NAMALWA (cell line): ENCODE data around the gene CPT1A.
A peak's percentile ranks its signal among the peaks of the same experiment; 100 is the strongest.

Source experiments
- DNase-seq: peaks from one replicate; pipeline ENCODE4 v3.0.0-alpha.2; 2015; ENCODE audit warnings: low spot score

The CPT1A gene

GRCh38 chr11:68828957-68829356 is 12.8 kb downstream of the CPT1A start:
- DNase-seq, result no peak

GRCh38 chr11:68828155-68828931 is 13.4 kb downstream of the CPT1A start:
- no peak for DNase-seq

DNA sequence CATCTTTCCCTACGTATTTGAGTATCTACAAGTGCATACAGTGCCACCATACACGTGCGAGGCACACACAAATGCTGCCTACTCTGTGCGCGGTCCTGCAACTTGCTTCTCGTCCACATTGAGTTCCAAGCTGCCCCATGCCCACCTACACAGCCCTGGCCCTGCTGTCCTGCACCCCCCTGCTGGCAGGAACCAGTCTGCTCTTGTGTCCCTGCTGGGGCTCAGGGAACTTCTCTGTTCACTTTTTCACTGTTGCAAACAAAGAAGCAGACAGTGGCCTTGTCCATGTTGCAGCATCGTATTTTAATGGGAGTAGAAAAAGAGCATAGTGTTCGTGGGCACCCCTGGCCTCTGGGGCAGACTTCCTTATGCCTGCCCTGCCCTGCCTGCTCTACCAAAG is 14.0 kb downstream of the CPT1A start:
- DNase-seq, result no peak

DNA sequence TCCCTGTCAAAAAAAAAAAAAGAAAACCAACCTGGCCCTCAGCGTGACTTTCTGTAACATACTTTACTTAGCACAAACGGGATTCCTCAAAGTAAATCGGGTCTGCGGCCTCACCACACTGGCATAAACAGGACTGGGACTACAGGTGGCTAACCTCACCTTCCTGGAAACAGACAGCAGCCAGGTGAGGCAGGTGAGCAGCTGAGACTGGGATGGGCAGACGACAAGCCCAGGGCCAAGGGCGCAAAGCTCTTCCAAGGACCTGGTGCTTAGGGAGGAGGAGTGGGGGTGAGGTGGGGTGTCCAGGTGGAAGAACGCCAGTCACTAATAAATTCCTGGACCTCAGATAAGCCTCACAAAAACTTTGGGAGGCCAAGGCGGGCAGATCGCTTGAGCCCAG is 15.0 kb downstream of the CPT1A start:
- DNase-seq, result no peak

DNA sequence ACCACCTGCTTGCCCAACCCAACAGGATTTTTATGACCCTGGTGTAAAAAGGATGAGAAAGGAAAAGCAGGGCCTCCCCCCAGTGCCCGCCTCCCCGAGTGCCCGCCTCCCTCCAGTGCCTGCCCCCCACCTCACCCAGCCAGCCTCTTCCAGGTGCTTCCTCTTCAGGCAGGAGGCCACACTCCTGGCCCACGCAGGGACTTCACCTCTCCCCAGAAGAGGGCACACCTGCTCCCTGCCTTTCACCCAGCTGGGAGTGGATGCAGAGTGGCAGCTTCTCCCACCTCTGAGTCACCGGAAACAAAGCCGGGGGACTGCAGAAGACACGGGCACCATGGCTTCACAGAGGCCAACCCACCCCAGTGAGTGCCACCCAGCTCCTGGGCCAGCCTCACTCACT is 16.1 kb downstream of the CPT1A start:
- no peak for DNase-seq

- no peak for DNase-seq
Observed at GRCh38 chr11:68822546-68822945, 19.2 kb downstream of the CPT1A start.

GRCh38 chr11:68821670-68822069 is 20.0 kb downstream of the CPT1A start:
- DNase-seq, result no peak

DNA sequence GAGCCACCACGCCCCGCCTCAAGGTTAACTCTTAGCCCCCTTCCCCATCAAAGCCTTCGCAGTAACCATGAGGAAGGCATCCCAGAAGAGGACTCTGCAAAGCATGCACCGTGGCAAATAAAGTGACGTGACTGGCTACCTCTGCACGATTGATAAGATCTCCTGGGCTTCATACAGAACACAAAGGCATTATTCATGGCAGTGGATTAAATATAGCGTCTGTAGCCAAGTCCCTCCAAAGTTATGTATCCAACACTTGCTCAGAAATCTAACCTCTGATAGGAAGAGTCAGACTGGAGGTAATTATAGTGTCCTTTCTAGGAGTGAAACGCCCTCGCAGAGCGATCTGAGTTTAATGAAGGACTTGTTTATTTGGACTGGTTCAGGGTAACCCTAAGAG is 22.4 kb downstream of the CPT1A start:
- no peak for DNase-seq

DNA sequence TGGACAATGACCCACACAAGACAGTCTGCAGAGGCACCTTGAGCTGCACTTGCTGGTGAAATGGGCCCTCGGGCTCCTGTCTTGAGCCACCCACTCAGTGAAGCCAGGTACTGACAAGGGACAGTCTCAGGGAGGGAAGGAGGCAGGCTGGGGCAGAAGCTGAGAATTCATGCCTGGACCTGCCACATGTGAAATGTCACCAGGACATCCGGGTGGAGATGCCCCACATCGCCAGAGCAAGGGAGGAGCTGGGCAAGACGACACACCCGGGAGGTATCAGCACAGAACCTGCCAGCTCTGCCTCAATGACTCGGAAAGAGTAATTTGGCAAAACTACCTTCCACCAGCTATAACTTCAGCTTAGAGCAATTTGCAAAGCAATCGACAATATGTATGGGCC is 23.5 kb downstream of the CPT1A start:
- DNase-seq, result no peak

DNA sequence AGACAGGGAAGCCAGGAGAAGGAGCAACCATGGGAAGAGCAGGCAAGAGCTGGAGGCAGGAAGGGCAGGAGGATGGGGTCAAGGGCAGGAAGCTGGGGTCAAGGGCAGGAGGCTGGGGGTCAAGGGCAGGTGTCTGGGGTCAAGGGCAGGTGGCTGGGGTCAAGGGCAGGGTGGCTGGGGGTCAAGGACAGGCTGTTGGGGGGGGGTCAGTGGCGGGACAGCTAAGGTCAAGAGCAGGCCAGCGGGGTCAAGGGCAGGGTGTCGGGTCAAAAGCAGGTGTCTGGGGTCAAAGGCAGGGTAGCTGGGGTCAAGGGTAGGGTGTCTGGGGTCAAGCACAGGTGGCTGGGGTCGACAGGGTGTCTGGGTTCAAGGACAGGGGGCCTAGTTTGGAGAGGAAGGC is 24.2 kb downstream of the CPT1A start:
- no peak for DNase-seq

DNA sequence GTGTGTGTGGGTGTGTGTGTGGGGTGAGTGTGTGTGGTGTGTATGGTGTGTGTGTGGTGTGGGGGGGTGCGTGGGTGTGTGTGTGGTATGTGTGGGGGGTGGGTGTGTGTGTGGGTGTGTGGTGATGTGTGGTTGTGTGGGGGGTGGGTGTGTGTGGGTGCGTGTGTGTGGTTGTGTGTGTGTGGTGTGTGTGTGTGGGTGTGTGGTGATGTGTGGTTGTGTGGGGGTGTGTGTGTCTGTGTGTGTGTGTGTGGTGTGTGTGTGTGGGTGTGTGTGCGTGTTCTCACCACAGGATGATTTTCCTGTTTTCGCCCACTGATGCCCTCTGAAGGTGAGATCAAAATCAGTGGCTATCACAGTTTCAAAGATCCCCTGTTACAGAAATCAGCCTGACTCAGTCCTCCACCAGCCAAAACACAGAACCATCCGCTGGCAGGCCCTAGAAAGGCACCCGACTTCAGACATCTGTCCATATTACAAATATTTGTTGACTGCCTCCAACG is 24.7 kb downstream of the CPT1A start:
- no peak for DNase-seq

DNA sequence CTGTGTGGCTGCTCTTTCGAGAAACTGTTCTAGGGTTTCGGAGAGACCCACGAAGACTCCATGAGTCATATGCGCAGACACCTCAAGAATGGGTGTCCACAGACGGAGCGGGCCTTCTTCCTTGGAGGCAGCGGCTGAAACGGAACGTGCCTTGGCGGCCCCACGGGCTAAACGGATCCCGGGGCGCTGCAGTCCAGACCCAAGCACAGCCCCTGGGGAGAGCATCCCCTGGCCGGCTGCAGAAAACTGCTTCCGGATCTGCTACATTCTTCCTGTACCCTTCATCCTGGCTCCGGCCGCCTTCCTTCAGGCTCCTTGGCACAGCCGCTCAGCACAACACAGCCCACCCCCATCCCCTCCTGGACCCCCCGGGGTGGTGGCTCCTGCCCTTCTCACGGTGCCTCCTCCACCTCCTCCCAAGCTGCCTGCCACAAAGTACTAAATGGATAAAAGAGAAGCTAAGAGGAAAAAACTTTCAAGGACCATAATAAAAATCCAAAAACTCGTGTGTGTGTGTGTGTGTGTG is 25.4 kb downstream of the CPT1A start:
- DNase-seq, result no peak

DNA sequence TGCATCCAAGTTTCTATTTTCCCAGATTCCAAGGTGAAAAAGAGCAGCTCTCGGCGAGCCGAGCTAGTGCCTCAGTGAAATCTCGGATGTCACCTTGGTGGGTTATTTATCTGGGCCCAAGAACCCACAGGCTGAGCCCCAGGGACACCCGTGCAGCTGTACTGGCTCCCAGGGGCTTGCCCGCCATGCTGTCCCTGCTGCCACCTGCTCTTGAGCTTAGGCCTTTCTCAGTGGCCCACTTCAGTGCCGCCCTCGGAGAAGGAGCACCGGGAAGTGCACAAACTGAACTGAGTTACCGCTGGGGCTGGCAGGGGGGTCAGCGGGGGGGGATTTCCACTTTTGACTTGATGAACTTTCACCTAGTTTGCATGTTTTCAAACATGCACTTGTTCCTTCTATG is 27.9 kb downstream of the CPT1A start:
- peak; percentile 78 for DNase-seq

GRCh38 chr11:68812526-68812925 is 29.2 kb downstream of the CPT1A start:
- DNase-seq, result no peak

DNA sequence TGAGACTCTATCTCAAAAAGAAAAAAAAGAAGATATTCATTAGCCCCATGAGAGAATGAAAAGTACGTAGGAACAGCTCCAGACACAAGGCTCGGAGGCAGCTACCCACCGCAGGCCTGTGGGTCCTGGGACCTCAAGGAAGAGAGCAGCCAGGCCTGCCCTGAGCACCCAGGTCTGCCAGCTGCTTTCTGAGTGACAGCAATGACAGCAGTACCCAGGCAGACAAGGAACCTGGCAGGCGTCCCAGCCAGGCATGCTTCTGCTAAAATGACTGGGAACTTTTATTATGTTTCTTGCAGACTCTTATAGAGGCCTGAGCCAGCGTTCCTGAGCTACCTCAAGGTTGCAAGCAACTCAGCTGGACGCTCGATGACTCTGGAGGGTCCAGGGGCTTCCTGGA is 31.6 kb downstream of the CPT1A start:
- no peak for DNase-seq

GRCh38 chr11:68809506-68809905 is 32.2 kb downstream of the CPT1A start:
- no peak for DNase-seq

- DNase-seq, result no peak
Observed at GRCh38 chr11:68808787-68809186, 32.9 kb downstream of the CPT1A start.

DNA sequence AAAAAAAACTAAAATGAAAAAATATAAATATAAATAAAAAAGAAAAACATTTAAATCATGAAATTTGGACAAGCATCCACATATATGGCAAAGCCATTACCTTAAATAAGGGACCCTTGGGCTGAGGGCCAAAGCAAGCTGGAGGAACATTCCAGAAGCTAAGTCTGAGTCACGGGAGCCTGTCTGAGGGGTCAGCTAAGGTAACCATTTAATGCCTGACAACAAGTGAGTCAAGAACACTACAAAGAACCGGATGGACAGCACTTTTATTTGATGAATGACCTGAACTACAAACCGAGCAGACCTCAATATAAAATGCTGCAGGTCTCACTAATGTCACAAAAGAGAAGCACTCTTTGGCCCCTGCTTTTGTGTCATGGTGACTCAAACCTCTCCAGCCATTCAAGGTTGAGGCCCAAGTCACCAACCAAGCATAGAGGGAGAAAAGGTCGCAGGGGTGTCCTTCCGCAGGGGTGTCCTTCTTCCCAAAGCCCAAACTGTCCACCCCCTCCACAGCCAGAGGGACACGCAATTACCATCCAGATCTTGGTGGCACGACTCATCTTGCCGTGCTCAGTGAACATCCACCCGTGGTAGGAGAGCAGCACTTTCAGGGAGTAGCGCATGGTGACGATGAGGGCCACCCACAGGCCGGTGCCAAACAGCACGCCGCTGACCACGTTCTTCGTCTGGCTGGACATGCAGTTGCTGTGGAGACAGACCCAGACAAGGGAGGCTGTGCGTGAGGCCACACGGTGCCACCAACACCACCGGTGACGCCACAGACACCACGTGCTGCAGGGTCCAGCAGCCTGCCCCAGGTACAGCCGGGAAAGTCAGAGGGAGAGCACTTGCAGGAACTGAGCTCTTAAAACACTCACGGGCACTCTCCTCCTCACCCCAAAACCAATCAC is 34.5 kb downstream of the CPT1A start:
- DNase-seq, result no peak

DNA sequence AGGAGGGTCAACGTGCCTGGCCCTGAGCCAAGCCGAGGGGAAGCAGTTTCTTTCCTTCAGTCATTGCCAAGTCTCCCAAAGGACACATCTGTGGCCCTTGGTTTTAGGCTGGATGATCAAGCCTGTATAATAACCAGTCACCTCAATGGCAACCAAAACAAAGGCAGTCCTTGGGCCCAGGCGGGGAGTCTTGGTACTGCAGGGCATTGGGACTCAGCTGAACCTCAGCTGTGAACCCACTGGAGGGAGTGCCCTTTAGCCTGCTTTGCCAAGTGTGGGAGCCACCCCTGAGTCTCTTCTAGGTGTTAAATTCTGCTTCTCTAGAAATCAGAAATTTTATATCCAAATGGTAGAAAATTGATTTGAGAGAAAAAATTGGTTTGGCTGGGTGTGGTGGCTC is 36.9 kb downstream of the CPT1A start:
- peak; percentile 41 for DNase-seq

- DNase-seq, result no peak
Observed at GRCh38 chr11:68803766-68804165, 38.0 kb downstream of the CPT1A start.

DNA sequence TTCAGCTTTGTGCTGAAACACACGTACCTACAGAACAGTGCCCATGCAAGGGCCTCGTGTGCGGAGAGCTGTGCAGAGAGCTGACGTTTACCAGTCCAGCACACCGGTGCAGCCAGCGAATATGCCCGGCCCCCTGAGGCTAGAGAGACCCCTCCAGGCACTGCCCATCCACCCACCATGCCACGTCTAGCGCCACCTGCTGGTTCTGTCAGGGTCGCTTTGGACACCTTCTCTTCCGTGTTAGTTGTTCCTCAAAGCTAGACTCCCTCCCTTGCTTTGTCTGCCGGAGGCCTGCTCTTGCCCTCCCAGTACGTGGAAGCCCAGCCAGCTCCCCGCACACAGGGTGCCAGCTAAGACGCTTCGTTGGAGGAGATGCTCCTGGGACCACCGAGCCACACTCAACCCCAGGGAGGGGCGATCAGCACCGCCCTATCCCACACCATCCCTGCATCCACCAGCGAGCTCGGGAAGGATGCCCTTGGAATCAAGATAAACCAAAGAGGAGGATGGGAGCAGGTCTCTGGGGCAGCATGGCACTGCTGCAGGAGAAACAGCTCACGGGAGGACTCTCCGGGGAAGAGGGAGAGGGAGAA is 43.4 kb downstream of the CPT1A start:
- DNase-seq, result peak; percentile 55

DNA sequence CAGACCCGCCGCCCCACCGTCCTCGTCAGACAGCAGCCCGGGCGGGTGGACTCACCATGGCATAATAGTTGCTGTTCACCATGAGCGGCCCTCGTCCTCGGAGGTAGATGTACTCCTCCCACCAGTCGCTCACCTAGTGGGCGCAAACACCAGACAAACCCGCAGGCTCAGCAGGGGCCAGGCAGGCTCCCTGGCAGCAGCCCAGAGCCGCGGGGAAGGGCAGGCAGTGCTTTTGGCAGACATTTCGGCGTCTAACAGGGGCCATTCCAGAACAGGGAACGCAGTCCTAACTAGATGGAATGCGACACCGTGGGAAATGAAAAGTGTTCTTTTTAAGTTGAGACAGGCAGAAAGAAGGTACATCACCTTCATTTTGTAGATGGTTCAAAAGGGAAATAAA is 44.9 kb downstream of the CPT1A start:
- DNase-seq, result no peak
